ENCODE results near the gene SLC26A9.
"Not testable (repeated sequence)": the region's sequence is repeated elsewhere in the genome, so short reads cannot be mapped to it uniquely, and the experiment has no call there.

Gene SLC26A9

GRCh38 chr1:205923651-205924459 is 19.4 kb downstream of the SLC26A9 start:
- no peak for DNase-seq

DNA sequence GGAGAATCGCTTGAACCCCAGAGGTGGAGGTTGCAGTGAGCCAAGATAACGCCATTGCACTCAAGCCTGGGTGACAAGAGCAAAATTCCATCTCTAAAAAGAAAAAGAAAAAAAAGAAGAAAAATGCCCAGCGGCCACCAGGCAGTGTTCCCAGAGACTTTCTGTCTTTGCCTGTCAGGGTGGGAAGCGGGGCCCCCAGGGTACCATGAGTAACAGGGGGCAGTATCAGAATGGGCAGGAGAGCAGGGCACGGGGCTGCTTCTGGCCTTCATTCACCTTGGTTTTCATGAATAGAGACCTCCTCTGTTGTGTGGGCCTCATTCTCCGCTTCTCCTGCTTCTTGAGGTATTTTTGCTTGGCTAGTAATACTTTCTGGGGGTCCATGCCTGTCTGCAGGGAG is 20.4 kb downstream of the SLC26A9 start:
- DNase-seq: no peak

DNA sequence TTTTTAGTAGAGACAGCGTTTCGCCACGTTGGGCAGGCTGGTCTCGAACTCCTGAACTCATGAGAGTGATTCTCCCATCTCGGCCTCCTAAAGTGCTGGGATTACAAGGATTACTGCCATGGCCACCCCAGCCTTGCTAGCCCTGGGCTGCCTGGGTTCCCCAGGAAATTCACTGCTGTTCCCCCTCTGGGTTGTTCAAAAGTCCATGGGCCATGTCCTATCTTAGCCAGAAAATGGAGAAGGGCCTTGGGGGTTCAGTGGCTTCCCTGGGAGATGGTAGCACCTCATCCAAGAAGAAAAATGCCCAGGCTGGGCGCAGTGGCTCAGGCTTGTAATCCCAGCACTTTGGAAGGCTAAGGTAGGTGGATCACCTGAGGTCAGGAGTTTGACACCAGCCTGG is 20.9 kb downstream of the SLC26A9 start:
- DNase-seq: no peak

DNA sequence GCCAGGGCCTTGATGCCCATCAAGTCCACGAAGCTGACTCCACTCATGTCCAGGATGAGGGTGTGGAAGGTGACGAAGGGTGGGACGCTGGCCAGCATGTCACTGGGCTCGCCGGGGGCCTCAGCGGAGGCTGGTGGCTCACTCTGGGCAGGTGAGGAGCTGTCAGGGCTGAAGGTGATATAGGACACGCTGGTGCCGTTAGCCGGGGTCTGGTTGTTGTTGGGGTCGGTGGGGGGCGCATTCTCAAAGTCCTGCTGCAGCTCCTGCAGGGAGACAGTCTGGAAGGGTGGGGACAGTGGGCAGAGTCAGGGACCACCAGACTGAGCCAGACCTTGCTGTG is 21.7 kb downstream of the SLC26A9 start:
- no peak for DNase-seq

GRCh38 chr1:205920861-205921569 is 22.2 kb downstream of the SLC26A9 start:
- no peak for DNase-seq

DNA sequence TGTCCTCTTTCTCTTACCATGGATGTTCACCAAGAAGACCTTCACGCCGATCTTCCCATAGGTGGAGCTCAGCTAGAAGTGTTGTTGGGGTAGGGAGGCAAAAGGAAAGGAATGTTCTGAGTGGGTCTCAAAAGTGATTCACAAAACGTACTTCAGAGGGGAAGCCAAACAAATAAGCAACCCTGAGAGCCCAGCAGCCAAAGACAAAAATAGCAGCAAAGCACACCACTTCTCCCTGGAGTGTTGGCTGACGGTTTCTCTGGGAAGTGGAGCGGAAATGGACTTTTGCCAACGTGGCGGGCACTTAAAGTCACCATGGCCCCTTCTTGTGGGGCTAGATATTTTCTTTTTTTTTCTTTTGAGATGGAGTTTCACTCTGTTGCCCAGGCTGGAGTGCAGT is 23.1 kb downstream of the SLC26A9 start:
- DNase-seq: no peak

DNA sequence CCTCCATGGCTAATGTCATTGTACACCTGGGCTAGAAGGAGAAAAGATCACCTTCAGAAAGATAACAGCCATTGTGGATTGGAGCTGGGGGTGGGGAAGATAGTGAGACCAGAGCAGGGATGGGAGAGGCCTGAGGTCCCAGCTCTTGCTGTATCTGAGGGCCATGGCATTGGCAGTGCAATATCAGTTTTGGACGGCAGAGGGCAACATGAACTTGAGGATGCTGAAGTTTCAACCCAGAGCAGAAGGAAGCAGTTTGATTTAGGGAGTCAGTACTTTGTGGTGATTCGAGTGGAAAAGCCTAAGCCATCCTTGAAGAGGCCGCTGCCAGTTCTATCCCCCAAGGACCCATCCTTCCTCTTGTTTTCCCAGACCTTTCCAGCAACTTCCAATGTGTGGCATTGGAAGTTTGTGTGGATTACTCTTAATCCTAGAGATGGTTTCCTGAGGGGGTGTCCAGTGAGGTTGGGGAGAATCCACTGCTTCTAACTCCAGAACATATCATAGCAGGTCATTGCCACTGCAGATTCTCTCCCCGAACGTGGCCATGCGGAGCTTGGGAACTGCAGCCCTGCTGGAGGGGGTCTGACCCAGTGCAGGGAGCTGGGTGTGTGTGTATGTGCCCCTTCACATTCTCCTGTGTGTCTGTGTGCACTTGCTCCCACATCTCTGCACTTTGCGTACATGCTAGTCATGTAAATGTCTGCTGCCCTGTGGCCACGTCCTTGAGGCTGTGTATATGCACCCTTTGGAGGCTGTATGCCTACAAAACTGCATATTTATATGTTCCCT is 24.1 kb downstream of the SLC26A9 start:
- peak; percentile 81 for DNase-seq

GRCh38 chr1:205917466-205918238 is 25.6 kb downstream of the SLC26A9 start:
- peak; percentile 27 for DNase-seq

DNA sequence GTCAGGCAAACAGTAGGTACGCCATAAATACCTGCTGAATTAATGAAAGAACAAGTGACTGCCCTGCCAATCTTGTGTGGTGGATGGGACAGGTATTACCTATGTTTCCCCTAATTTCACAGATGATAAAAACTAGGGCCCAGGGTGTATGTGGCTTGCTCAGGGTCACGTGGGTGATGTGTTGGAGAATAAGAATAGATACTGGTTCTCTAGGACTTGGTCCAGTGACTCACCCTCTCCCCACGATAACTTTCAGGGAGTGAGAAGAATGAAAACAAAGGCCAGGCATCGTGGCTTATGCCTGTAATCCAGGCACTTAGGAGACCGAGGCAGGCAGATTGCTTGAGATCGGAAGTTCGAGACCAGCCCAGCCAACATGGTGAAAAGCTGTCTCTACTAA is 26.7 kb downstream of the SLC26A9 start:
- DNase-seq: no peak

- DNase-seq: no peak
Observed at GRCh38 chr1:205915354-205915990, 27.8 kb downstream of the SLC26A9 start.

- DNase-seq: no peak
Observed at GRCh38 chr1:205914730-205915129, 28.5 kb downstream of the SLC26A9 start.

DNA sequence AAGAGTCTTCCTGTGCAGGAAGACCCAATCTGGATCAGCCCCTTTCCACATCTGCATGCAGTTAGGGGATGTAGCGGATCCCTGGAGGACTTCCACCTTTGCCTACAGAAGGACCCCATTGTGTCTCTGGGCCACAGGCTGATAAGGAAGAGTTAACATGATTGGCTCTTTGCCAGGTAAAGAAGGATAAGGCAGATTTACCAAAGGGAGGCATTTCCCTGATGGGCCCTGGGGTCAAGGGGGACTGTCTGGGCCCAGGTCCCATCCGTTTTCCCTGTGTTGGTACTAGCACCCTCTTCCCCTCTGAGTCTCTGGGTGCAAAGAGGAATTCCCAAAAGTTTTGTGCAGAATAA is 29.1 kb downstream of the SLC26A9 start:
- DNase-seq: no peak

DNA sequence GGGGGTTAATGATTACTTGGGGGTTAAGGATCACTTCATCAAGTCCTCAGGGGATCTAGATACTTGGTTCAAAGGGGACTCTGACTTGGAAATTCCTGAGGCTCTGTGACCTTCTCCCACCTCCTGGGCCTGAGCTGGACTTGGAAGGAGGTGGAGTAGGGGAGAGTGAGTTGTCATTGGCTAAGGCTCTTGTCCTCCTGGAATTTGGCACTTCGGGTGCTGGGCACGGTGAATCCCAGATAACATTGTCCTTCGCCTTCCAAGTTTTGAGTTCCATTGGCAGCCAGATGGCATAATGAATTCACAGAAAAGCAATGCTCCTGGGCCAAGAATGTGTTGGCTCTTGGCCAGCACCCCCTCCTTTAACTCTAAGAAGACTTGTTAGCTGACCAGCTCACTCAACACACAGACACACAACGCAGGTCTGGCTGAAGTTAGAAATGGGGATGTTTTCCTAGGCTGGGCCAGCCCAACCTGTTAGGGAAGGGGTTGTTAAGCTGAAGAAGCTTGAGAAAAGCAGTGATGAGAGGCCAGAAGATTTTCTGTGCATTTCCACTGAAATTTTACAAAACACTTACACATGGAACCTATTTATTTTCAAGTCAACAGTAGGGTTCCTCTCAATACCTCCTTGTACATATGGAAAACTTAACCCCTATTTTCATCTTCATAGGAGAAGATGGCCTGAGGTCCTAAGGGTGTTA is 29.7 kb downstream of the SLC26A9 start:
- no peak for DNase-seq

- no peak for DNase-seq
Observed at GRCh38 chr1:205907794-205908193, 35.5 kb downstream of the SLC26A9 start.

DNA sequence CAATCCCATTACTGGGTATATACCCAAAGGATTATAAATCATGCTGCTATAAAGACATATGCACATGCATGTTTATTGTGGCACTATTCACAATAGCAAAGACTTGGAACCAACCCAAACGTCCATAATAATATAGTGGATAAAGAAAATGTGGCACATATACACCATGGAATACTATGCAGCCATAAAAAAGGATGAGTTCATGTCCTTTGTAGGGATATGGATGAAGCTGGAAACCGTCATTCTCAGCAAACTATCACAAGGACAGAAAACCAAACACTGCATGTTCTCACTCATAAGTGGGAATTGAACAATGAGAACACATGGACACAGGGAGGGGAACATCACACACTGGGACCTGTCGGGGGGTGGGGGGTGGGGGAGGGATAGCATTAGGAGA is 38.2 kb downstream of the SLC26A9 start:
- DNase-seq: not testable (repeated sequence)

- DNase-seq: no peak
Observed at GRCh38 chr1:205896351-205896750, 46.9 kb downstream of the SLC26A9 start.

- DNase-seq: not testable (repeated sequence)
Observed at GRCh38 chr1:205894119-205894518, 49.1 kb downstream of the SLC26A9 start.

DNA sequence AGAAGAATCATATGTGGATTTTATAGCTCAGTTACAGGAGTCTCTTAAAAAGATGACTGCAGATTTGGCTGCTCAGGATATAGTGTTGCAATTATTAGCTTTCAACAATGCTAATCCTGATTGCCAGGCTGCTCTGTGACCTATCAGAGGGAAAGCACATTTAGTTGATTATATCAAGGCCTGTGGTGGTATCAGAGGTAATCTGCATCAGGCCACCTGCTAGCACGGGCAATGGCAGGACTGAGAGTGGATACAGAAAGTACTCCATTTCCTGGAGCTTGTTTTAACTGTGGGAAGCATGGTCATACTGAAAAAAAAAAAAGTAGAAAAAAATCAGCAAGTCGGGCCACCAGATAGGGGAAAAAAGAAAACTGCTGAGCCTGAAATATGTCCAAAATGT is 51.1 kb downstream of the SLC26A9 start:
- DNase-seq: not testable (repeated sequence)

- not testable (repeated sequence) for DNase-seq
Observed at GRCh38 chr1:205891481-205891880, 51.8 kb downstream of the SLC26A9 start.

- not testable (repeated sequence) for DNase-seq
Observed at GRCh38 chr1:205890631-205891030, 52.6 kb downstream of the SLC26A9 start.

GRCh38 chr1:205889706-205890105 is 53.5 kb downstream of the SLC26A9 start:
- DNase-seq: not testable (repeated sequence)

GRCh38 chr1:205889006-205889405 is 54.2 kb downstream of the SLC26A9 start:
- DNase-seq: not testable (repeated sequence)

All from NCI-H1436 (cell line).